ENCODE data around the gene MYO15B. TPM values are rescaled to one million over a fixed set of nuclear protein-coding genes. Genes with fewer than 3 reads are reported as not detected.

Gene MYO15B
- total RNA-seq, 1 experiment from 2014 or later = 3.9 TPM

DNA sequence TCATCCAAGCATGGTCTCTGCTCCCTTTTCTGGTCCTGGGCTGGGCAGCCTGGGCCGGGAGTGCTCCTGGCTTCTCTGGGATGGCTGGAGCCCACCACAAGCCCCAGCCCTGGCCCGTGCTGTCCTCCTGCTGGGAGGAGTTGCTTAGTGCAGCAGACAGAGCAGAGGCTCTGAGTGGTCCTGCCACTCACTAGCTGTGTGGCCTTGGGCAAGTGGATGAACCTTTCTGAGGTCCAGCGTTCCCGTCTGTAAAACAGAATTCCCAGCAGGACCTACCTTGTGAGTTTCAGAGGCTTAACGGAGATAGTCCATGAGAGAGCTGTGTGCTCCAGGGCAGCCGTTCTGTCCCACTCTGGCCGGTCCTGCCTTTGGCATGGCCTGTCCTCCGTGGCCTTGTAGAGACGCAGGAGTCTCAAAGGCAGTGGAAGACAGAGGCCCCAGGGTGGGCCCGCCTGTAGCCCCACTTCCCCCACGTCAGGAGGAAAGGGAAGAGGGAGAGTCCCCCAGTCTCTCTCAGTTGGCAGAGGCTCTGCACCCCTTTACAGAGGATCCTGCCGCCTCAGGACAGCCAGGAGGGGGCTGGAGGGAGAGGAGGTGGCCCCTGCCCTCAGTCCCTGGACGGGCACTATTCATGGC, 7.8 kb downstream of the MYO15B start:
- in situ Hi-C loops (cut with HindIII; ENCODE audit: low sequenced_read_pairs) = no loop called here
- no peak for DNase-seq (ENCODE audit: low spot score)

DNA sequence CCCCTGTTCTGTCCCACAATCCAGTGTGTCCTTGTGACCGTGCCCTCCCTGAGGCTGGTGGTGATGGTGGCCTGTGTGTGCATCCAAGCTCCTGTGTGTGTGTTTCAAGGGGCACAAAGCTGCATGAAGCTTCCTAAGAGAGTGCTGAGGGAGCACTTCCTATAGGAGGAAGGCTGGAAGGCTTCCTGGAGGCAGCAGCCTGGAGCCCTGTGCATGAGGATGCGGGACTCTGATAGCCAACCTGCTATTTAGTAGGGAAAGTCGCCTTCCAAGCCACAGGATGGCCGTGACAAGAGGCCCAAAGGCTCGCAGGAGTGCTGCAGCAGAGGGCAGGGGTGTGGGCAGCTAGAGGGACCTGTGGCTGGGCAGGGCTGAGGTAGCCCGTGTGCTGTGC, 8.3 kb downstream of the MYO15B start:
- in situ Hi-C loops (cut with HindIII; ENCODE audit: low sequenced_read_pairs) = no loop called here
- no peak for DNase-seq (ENCODE audit: low spot score)

DNA sequence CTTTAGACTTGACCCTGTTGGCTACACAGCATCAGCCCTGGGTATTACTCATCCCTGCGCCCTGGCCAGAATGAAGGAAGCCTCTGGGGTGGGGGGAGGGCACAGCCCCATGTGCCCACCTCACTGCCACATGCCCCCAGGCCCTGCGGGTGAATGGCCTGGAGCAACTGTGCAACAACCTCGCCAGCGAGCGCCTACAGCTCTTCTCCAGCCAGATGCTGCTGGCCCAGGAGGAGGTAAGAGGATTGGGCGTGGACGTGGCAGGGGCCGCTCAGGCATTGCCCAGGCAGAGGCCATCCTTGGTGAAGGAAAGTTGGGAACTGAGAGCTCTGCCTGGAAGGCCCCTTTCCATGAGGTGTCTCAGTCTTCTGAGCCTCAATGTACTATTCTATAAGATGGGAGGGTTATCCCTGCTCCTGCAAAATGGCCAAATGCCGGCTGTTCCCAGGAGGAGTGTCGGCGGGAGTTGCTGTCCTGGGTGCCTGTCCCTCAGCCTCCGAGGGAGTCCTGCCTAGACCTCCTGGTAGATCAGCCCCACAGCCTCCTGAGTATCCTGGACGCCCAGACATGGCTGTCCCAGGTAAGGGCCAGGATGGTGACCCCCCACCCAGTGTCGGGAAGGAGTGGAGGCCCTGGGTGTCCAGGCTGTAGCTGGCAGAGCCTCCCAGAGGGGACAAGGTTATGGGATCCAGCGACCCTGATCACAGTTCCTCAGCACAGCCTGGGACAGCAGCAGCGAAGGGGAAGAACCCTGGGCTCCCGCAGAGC, 8.9 kb downstream of the MYO15B start:
- in situ Hi-C loops (cut with HindIII; ENCODE audit: low sequenced_read_pairs) = no loop called here
- DNase-seq (ENCODE audit: low spot score) = no peak

DNA sequence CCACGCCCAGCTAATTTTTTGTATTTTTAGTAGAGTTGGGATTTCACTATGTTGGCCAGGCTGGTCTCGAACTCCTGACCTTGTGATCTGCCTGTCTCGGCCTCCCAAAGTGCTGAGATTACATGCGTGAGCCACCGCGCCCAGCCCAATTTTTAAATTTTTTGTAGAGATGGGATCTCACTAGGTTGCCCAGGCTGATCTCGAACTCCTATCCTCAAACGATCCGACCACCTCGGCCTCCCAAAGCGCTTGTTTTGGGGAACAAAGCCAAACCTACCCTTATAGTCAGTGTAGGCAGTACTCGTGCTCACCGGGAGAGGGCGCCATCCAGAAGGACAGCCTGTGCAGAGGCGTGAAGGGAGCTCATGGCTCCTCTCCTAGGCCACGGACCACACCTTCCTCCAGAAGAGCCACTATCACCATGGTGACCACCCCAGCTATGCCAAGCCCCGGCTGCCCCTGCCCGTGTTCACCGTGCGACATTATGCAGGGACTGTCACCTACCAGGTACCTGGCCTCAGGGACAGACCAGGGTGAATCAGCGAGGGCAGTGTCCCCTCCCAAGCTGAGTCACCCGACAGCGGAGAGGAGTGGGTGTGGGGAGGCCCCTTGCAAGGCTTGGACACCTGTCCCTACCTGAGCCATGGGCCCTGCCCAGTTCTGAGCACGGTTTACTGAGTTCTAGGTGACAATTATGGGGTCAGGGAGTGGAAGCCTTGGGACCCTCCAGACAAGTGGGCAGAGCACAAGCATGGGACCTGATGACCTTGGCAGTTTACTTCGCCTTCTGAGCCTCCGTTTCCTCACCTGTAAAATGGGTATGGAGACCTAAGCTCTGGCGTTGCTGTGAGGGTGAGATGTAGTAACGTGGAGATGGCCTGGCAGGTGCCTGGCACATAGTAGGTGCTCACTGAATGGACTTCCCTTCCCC, 13.7 kb downstream of the MYO15B start:
- in situ Hi-C loops (cut with HindIII; ENCODE audit: low sequenced_read_pairs) = no loop called here
- peak; percentile 47 for DNase-seq (ENCODE audit: low spot score)

DNA sequence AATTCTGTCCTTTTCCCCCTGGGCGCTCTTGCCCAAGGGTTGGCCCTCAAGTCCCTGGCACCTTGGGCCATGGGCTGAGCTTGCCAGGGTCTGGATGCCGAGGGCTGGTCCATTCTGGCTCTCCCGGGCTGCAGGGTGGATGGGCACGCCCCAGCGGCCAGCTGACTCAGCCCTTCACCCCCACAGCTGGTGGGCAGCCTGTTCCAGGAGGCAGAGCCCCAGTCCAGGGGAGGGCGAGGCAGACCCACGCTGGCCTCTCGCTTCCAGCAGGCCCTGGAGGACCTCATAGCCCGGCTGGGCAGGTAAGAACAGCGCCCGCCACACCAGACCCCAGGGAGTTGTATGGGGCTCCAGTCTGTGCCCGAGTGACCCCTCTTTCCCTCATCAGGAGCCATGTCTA, 15.0 kb downstream of the MYO15B start:
- DNase-seq (ENCODE audit: low spot score) = no peak
- in situ Hi-C loops (cut with HindIII; ENCODE audit: low sequenced_read_pairs) = no loop called here

DNA sequence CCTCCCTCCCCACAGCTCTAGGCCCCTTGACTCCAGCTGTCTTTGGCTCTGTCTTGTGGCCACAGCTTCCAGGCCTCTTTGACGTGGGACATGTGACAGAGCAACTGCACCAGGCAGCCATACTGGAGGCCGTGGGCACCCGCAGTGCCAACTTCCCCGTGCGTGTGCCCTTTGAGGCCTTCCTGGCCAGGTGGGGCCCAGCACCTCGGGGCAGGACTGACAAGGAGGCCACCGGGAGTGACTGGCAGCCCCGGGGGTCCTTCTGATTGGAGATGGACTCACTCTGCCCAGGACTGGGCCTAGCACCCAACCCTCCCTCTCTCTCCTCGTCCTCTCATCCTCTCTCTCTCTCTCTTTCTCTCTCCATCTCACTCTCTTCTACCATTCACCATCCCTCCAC, 15.5 kb downstream of the MYO15B start:
- in situ Hi-C loops (cut with HindIII; ENCODE audit: low sequenced_read_pairs) = no loop called here
- no peak for DNase-seq (ENCODE audit: low spot score)

DNA sequence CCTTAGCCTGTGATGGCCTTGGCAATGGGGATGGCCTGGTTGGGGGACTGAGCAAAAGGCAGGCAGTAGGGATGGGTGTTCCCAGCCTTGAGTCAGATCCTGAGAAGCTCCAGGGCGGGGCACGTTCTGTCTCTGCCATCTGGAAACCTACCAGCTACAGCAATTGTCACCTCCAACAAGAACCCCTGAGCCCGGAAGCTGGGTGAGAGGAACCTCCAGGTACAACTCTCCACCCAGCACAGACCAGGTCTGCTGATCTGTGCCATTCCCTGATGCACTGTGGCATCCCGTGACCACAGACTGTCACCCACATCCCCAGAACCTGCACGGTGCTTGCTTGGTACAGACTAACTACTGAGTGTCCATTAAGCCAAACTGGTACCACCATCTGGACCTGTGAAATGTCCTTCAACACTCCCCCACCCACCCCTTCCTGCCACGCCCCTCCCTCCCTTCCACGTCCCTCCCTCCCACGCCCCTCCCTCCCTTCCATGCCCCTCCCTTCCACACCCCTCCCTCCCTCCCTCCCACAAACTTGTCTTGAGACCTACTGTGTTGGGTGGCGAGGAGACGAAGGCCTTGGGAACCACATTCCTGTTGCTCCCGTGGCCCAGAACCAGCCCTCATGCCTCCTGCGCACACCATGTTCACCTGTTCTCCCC, 16.6 kb downstream of the MYO15B start:
- no peak for DNase-seq (ENCODE audit: low spot score)
- in situ Hi-C loops (cut with HindIII; ENCODE audit: low sequenced_read_pairs) = no loop called here

DNA sequence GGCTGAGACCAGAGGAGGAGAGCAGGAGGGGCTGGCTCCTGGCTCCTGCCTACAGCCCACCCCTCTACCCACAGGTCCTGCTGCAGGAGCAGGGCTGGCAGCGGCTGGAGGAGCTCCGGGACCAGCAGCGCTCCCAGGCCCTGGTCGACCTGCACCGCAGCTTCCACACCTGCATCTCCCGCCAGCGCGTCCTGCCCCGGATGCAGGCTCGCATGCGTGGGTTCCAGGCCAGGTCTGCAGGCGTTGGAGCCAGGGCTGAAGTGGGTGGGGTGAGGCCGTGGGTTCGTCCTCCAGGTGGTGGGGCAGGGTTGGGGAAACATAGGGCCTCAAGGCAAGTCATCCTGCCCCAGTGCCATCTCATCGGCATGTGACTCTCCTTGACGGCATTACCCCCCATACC, 18.2 kb downstream of the MYO15B start:
- no peak for DNase-seq (ENCODE audit: low spot score)
- in situ Hi-C loops (cut with HindIII; ENCODE audit: low sequenced_read_pairs) = no loop called here

DNA sequence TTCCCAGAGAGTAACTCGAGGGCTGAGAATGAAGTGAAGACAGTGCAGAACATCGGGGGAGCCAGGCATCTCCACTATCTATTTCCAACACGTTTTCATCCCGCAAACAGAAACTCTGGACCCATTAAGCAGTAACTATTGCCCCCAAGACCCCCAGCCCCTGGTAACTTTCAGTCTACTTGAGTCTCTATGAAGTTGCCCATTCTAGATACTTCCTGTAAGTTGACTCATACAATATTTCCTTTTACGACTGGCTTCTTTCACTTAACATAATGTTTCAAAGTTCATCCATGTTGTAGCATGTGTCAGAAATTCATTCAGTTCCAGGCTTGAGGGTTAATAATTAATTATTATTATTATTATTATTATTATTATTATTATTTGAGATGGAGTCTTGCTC, 19.5 kb downstream of the MYO15B start:
- in situ Hi-C loops (cut with HindIII; ENCODE audit: low sequenced_read_pairs) = no loop called here

DNA sequence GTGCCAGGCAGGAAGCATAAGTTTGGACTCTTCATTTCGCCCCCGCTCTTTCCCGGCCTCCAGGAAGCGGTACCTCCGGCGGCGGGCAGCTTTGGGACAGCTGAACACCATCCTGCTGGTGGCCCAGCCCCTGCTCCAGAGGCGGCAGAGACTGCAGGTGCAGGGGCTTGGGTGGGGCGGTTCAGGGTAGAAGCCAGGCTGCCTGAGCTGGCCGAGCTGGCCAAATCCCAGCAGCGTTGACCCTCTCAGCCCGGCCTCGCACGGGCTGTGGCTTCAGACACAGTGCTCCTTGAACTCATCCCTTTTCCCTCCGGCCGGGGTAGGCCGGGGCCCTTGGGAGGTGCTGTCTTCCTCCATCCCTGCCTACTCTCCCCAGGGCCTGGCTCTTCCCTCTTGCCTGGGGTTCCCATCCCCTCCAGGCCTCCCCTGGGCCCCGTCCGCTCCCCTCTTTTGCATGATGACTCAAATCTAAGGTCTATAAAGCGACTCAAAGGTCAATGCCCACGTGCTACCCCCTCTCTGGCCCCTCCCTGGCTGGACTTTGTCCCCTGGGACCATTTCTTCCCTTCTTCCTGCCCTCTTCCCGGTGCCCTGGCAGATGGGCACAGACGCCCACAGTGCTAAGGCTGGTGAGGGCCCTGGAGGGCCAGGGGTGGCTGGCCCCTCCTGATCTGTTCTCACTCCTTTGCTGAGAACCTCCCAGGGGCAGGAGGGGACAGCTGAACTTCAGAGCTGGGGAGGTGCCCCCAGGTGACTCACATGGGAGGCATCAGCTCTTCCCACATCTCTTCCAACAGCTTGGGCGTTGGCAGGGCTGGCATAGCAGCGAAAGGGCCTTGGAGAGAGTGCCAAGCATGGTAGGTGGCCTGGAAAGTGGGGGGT, 22.7 kb downstream of the MYO15B start:
- in situ Hi-C loops (cut with HindIII; ENCODE audit: low sequenced_read_pairs) = no loop called here
- no peak for DNase-seq (ENCODE audit: low spot score)

More for the DNA sequence above, 19.5 kb downstream of the MYO15B start:
- no peak for DNase-seq (ENCODE audit: low spot score)

DNA sequence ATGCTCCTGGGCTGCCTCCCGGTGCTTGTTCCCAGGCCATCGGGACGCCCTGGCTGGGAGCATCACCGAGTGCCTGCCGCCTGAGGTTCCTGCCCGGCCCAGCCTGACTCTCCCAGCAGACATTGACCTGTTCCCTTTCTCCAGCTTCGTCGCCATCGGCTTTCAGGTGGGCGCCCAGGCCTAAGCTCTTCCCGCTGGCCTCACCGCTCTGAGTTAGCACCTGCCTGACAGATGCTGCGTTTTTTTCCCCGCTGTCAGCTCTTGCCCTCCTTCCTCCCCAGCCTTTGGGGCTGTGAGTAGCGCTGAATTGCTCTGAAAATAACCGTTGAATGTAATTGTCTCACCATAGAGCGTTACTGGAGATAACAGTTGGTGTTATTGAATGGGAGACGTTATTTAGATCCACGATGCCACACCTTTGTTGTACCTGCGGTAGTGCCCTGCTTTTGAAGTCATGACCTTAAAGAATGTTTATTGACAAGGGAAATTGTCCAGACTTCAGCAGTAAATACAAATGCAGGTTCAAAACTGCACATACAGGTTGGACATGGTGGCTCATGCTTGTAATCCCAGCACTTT, 24.3 kb downstream of the MYO15B start:
- no peak for DNase-seq (ENCODE audit: low spot score)
- in situ Hi-C loops (cut with HindIII; ENCODE audit: low sequenced_read_pairs) = no loop called here

DNA sequence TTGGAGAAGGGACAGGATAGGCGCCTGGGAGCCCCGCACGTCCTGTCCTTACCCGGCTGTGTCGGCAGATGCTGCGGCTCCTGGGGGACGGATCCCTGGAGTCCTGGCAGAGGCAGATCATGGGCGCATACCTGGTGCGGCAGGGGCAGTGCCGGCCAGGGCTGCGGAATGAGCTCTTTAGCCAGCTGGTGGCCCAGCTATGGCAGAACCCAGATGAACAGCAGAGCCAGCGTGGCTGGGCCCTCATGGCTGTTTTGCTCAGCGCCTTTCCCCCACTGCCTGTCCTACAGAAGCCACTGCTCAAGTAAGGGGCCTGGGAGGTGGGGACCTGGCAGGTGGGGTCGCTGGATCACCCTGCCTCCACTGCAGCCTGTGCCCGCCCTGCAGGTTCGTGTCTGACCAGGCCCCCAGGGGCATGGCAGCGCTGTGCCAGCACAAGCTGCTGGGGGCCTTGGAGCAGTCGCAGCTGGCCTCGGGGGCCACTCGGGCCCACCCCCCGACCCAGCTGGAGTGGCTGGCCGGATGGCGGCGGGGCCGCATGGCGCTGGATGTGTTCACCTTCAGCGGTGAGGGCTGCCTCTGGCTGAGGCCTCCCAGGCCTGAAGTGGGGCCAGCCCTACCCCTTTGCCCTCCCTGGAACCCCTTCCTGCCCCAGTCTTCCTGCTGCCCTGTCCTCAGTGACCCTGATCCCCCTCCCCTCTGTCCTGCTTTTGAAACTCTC, 25.5 kb downstream of the MYO15B start:
- no peak for DNase-seq (ENCODE audit: low spot score)
- in situ Hi-C loops (cut with HindIII; ENCODE audit: low sequenced_read_pairs) = no loop called here

DNA sequence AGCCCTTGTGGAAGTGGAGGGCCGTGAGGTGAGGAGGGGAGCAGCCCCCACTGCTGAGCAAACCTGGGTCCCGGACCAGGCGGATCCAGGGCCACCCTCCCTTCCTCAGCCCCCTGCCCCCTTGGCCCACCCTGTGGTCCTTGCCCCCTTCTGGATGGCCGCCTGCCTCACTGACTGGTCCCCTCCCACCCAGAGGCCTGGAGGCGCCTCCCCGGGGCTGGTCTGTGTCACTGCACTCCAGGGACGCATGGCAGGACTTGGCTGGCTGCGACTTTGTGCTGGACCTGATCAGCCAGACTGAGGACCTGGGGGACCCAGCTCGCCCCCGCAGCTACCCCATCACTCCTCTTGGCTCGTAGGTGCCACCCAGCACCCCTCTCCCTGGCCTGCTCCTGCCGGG, 26.4 kb downstream of the MYO15B start:
- in situ Hi-C loops (cut with HindIII; ENCODE audit: low sequenced_read_pairs) = no loop called here
- no peak for DNase-seq (ENCODE audit: low spot score)

DNA sequence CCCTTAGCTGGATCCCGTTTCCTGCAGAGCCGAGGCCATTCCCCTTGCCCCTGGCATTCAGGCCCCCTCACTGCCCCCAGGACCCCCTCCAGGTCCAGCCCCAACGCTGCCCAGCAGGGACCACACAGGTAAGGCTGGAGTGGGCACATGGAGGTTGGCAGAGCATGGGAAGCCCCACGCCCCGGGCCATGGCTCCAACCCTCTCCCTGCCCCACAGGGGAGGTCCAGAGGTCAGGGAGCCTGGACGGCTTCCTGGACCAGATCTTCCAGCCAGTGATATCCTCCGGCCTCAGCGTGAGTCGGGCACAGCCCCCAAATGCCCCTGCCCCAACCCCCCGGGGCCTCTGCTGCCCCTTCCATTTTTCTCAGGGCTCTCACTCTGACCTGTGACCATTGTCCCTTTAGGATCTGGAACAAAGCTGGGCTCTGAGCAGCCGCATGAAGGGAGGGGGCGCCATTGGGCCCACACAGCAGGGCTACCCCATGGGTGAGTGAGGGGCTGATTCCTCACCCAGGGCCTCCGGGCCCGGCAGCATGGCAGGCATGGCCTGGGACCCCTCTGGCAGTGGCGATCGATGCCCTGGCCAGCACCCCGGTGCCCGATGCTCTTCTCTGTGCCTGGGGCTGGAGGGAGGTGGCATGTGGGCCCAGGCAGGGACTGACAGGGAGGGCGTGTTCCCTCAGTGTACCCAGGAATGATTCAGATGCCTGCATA, 27.1 kb downstream of the MYO15B start:
- no peak for DNase-seq (ENCODE audit: low spot score)
- in situ Hi-C loops (cut with HindIII; ENCODE audit: low sequenced_read_pairs) = no loop called here

DNA sequence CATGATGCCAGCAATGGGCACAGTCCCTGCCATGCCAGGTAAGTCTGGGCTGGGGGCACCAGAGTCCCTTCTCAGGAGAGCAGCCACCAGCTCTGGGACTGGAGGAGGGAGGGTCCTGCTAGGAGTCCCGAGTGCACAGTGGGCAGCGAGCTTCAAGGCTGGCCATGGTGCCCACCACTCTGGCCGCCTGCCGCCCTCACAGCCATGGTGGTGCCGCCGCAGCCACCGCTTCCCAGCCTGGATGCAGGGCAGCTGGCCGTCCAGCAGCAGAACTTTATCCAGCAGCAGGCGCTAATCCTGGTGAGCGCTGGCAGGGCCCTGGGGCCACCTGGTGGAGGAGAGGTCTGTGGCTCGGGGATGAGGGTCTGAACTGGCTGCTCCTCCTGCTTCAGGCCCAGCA, 27.7 kb downstream of the MYO15B start:
- in situ Hi-C loops (cut with HindIII; ENCODE audit: low sequenced_read_pairs) = no loop called here
- no peak for DNase-seq (ENCODE audit: low spot score)

DNA sequence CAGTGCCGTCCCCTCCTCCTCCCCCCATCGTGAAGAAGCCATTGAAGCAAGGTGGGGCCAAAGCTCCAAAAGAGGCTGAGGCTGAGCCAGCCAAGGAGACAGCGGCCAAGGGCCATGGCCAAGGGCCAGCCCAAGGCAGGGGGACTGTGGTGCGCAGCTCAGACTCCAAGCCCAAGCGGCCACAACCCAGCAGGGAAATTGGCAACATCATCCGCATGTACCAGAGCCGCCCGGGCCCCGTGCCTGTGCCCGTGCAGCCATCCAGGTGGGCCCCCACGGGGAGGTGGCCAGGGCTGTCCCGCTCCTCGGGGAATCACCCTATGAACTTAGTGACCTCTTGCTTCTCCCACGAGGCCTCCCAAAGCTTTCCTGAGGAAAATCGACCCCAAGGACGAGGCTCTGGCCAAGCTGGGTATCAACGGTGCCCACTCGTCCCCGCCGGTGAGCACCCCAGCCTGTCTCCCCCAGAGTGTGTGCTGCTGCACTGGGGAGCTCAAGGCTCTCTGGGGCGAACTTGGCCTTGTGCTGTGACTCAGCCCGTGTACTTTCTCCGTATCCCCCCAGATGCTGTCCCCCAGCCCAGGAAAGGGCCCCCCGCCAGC, 29.0 kb downstream of the MYO15B start:
- in situ Hi-C loops (cut with HindIII; ENCODE audit: low sequenced_read_pairs) = no loop called here
- no peak for DNase-seq (ENCODE audit: low spot score)

DNA sequence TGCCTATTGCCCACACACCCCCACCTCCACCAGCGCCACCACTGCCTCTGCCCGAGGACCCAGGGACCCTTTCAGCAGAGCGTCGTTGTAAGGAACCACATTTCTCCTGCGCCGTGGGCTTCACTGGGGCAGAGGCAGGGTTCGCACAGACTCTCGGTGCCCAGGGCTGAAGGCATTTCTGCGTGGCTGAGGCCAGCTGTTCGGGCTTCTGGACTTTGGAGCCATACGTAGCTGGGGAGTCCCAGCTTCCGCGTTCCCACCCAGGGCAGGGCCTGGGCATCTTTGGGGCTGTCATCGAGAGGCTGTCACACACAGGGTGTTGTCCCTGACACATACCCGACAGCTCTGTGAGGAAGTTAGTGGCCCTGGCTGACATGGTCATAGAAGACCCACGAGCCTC, 29.6 kb downstream of the MYO15B start:
- in situ Hi-C loops (cut with HindIII; ENCODE audit: low sequenced_read_pairs) = no loop called here
- DNase-seq (ENCODE audit: low spot score) = no peak

Data from G401 (cell line).